ENCODE measurements around the gene SCML2.
"Not testable (repeated sequence)": the region's sequence is repeated elsewhere in the genome, so short reads cannot be mapped to it uniquely, and the experiment has no call there.

SCML2 gene

GRCh38 chrX:18354369-18355223 is at the start of gene SCML2:
Gene SCML2, minus strand, starts transcription at chrX:18354688. Its CDS starts 20,617 bp downstream, at chrX:18334071.
- DNase-seq, result no peak

- no peak for DNase-seq
Observed at GRCh38 chrX:18401848-18402213, 47.3 kb upstream of the SCML2 start.

GRCh38 chrX:18394477-18394876 is 40.0 kb upstream of the SCML2 start:
- DNase-seq, result no peak

- no peak for DNase-seq
Observed at GRCh38 chrX:18390941-18391538, 36.6 kb upstream of the SCML2 start.

GRCh38 chrX:18389966-18390365 is 35.5 kb upstream of the SCML2 start:
- DNase-seq, result no peak

- no peak for DNase-seq
Observed at GRCh38 chrX:18377796-18378195, 23.3 kb upstream of the SCML2 start.

GRCh38 chrX:18375131-18375805 is 20.8 kb upstream of the SCML2 start:
- DNase-seq, result not testable (repeated sequence)

GRCh38 chrX:18369096-18369495 is 14.6 kb upstream of the SCML2 start:
- not testable (repeated sequence) for DNase-seq

- no peak for DNase-seq
Observed at GRCh38 chrX:18368402-18368801, 13.9 kb upstream of the SCML2 start.

- DNase-seq, result no peak
Observed at GRCh38 chrX:18360867-18361266, 6.4 kb upstream of the SCML2 start.

- DNase-seq, result no peak
Observed at GRCh38 chrX:18353931-18354368, 538 bp downstream of the SCML2 start.

- DNase-seq, result peak; percentile 17
Observed at GRCh38 chrX:18351784-18352183, 2.7 kb downstream of the SCML2 start.

GRCh38 chrX:18348047-18348446 is 6.4 kb downstream of the SCML2 start:
- no peak for DNase-seq

- no peak for DNase-seq
Observed at GRCh38 chrX:18309401-18309800, 45.1 kb downstream of the SCML2 start.

- DNase-seq, result peak; percentile 34
Observed at GRCh38 chrX:18297251-18297650, 57.2 kb downstream of the SCML2 start.

GRCh38 chrX:18294893-18295292 is 59.6 kb downstream of the SCML2 start:
- no peak for DNase-seq

- DNase-seq, result no peak
Observed at GRCh38 chrX:18291006-18291545, 63.4 kb downstream of the SCML2 start.

GRCh38 chrX:18290200-18290599 is 64.3 kb downstream of the SCML2 start:
- DNase-seq, result no peak

GRCh38 chrX:18288716-18289115 is 65.8 kb downstream of the SCML2 start:
- no peak for DNase-seq

GRCh38 chrX:18286322-18286831 is 68.1 kb downstream of the SCML2 start:
- no peak for DNase-seq

GRCh38 chrX:18278449-18278848 is 76.0 kb downstream of the SCML2 start:
- no peak for DNase-seq

GRCh38 chrX:18272222-18272621 is 82.3 kb downstream of the SCML2 start:
- DNase-seq, result no peak

- DNase-seq, result no peak
Observed at GRCh38 chrX:18271725-18272124, 82.8 kb downstream of the SCML2 start.

All from GF-D8 (cell line).